ENCODE results near the gene VRK1. TPM values are rescaled to one million over a fixed set of nuclear protein-coding genes. Genes with fewer than 3 reads are reported as not detected.

VRK1 gene
- polyA plus RNA-seq, 3 donors: 5.5 to 14.3 (median 13.2) TPM

DNA sequence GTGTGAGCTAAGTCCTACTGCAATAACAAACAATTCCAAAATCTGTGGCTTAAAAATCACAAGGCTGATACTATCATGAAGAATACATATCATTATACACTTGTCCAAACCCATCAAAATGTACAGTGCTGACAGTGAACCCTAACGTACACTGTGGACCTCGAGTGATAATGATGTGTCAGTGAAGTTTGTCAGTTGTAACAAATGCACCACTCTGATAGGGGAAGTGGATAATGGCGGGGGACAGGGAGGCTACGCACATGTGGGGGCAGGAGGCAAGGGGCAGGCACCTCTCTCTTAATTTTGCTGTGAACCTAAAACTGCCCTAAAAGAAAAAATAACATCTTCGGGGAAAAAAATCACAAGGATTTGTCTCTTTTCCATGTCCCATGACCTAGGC is 100.0 kb downstream of the VRK1 start:
- no peaks in the 10 kb centered on the region for H3K27me3 ChIP-seq (ENCODE audit: control insufficient read depth in 2 of 2, insufficient read depth in 2 of 2, low read length in 2 of 2)
- no peak overlapping the region for H3K27ac ChIP-seq (ENCODE audit: low read depth in 1 of 2, low read length in 2 of 2)
- H3K4me3 Mint-ChIP-seq: no peak overlapping the region
- H2AFZ ChIP-seq (ENCODE audit: insufficient read depth, low read depth, low read length, poor library complexity, severe bottlenecking): no peak overlapping the region
- H3K9me3 ChIP-seq (replicated peaks in 1 of 2; ENCODE audit: control insufficient read depth in 1 of 2, insufficient read depth in 1 of 2, low read length in 2 of 2): no peaks in the 10 kb centered on the region
- no CpG with 5 or more reads among the region's 5 CpGs for WGBS (ENCODE audit: insufficient coverage)
- H3K27ac Mint-ChIP-seq: no peak overlapping the region
- peaks cover 0 to 1% (median 0%) of the 10 kb centered on the region in 3 donors for H3K27me3 Mint-ChIP-seq (ENCODE audit: low read depth in 3 of 3)
- H3K4me1 Mint-ChIP-seq: no peaks in the 10 kb centered on the region
- H4K20me1 ChIP-seq (ENCODE audit: insufficient read depth, low read length): no peaks in the 10 kb centered on the region
- no peak overlapping the region for H3K4me2 ChIP-seq (replicated peaks; ENCODE audit: extremely low read depth, low read length, poor library complexity, severe bottlenecking)
- H3K9ac ChIP-seq (ENCODE audit: insufficient read depth, low read length, poor library complexity, severe bottlenecking): no peak overlapping the region
- H3K4me1 ChIP-seq (ENCODE audit: control insufficient read depth in 1 of 2, insufficient read depth in 2 of 2, low read length in 2 of 2): no peaks in the 10 kb centered on the region
- no peak for DNase-seq
- TF ChIP-seq, protein P1, sequence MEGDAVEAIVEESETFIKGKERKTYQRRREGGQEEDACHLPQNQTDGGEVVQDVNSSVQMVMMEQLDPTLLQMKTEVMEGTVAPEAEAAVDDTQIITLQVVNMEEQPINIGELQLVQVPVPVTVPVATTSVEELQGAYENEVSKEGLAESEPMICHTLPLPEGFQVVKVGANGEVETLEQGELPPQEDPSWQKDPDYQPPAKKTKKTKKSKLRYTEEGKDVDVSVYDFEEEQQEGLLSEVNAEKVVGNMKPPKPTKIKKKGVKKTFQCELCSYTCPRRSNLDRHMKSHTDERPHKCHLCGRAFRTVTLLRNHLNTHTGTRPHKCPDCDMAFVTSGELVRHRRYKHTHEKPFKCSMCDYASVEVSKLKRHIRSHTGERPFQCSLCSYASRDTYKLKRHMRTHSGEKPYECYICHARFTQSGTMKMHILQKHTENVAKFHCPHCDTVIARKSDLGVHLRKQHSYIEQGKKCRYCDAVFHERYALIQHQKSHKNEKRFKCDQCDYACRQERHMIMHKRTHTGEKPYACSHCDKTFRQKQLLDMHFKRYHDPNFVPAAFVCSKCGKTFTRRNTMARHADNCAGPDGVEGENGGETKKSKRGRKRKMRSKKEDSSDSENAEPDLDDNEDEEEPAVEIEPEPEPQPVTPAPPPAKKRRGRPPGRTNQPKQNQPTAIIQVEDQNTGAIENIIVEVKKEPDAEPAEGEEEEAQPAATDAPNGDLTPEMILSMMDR (IDR thresholded peaks at IDR 0.05): no peak
- H3K36me3 Mint-ChIP-seq: peaks cover 19 to 23% of the 10 kb centered on the region in 2 donors
- H3K9me3 Mint-ChIP-seq: peaks cover 0 to 1% (median 0%) of the 10 kb centered on the region in 7 donors
- H3K4me3 ChIP-seq (replicated peaks in 1 of 3; ENCODE audit: low read depth in 2 of 3, low read length in 3 of 3): no peak overlapping the region
- intact Hi-C loops (cut with micrococcal nuclease): no loop called here
- no peaks in the 10 kb centered on the region for H3K36me3 ChIP-seq (replicated peaks in 1 of 2; ENCODE audit: control insufficient read depth in 1 of 2, insufficient read depth in 2 of 2, low read length in 2 of 2)
- H3K79me2 ChIP-seq (ENCODE audit: insufficient read depth, low read length): no peaks in the 10 kb centered on the region

DNA sequence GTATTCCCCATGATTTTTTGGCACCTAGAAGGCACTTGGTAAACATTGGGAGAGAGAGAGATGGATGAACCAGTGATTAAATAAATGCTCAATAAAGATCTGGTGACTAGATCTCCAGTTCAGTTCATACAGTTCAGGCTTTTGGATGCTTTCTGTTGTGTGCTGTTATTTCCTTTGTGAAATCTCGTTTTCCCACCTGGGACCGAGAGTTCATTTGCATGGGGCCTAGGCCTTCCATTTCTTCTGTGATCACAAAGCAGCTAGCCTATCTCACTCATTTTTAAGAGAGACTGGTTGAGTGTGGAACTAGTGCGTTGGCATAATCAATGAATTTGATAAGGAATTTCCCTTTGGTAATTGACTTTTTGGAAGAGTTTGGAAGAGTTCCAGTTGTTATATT is 104.0 kb downstream of the VRK1 start:
- no peak overlapping the region for H3K27ac Mint-ChIP-seq
- no peak overlapping the region for H3K4me2 ChIP-seq (replicated peaks; ENCODE audit: extremely low read depth, low read length, poor library complexity, severe bottlenecking)

More for the DNA sequence above, 104.0 kb downstream of the VRK1 start:
- H3K9me3 ChIP-seq (replicated peaks in 1 of 2; ENCODE audit: control insufficient read depth in 1 of 2, insufficient read depth in 1 of 2, low read length in 2 of 2): no peaks in the 10 kb centered on the region
- no peak overlapping the region for H3K4me3 ChIP-seq (replicated peaks in 1 of 3; ENCODE audit: low read depth in 2 of 3, low read length in 3 of 3)
- no peaks in the 10 kb centered on the region for H3K27me3 ChIP-seq (ENCODE audit: control insufficient read depth in 2 of 2, insufficient read depth in 2 of 2, low read length in 2 of 2)
- WGBS (ENCODE audit: insufficient coverage): no CpG with 5 or more reads among the region's 3 CpGs
- Mint-ChIP-seq H3K36me3 (peaks cover 6 to 8% of the 10 kb centered on the region in 2 donors), H3K9me3 (no peaks in the 10 kb centered on the region), H3K4me3 (no peak overlapping the region), H3K4me1 (peaks cover 34% of the 10 kb centered on the region), H3K27me3 (ENCODE audit: low read depth in 3 of 3) (peaks cover 0 to 1% (median 1%) of the 10 kb centered on the region in 3 donors)
- no peak overlapping the region for H3K27ac ChIP-seq (ENCODE audit: low read depth in 1 of 2, low read length in 2 of 2)
- intact Hi-C loops (cut with micrococcal nuclease): no loop called here
- peaks cover 36 to 38% of the 10 kb centered on the region in 2 donors for H3K4me1 ChIP-seq (ENCODE audit: control insufficient read depth in 1 of 2, insufficient read depth in 2 of 2, low read length in 2 of 2)
- TF ChIP-seq, protein P1 (IDR thresholded peaks at IDR 0.05): no peak
- no peaks in the 10 kb centered on the region for H3K79me2 ChIP-seq (ENCODE audit: insufficient read depth, low read length)
- no peaks in the 10 kb centered on the region for H3K36me3 ChIP-seq (replicated peaks in 1 of 2; ENCODE audit: control insufficient read depth in 1 of 2, insufficient read depth in 2 of 2, low read length in 2 of 2)
- no peak for DNase-seq
- no peak overlapping the region for H3K9ac ChIP-seq (ENCODE audit: insufficient read depth, low read length, poor library complexity, severe bottlenecking)
- no peaks in the 10 kb centered on the region for H4K20me1 ChIP-seq (ENCODE audit: insufficient read depth, low read length)
- H2AFZ ChIP-seq (ENCODE audit: insufficient read depth, low read depth, low read length, poor library complexity, severe bottlenecking): no peak overlapping the region

Data from CD14-positive monocyte (primary cell).